SK-N-SH treated with all-trans-retinoic acid at 6 μM for 48 hours (cell line): ENCODE measurements around the gene NCAPG2.

Source experiments
- ATAC-seq: fragments of 200-7000 bp; cut with Tn5 transposase; 3 replicates; pipeline ENCODE4 v1.9.1; 2020; ENCODE audit warnings: mild to moderate bottlenecking, moderate library complexity
- CREB5 ChIP-seq: fragments of 250-450 bp; sonication (Bioruptor Pico); IDR thresholded peaks from 2 replicates; pipeline ENCODE4 v1.5.1; 2020; ENCODE audit warnings: low read depth, mild to moderate bottlenecking, moderate library complexity
- CSDC2 ChIP-seq: fragments of 250-450 bp; sonication (Bioruptor Pico); IDR thresholded peaks from 2 replicates; pipeline ENCODE4 v1.5.0; 2020; ENCODE audit warnings: mild to moderate bottlenecking, moderate library complexity
- CSRNP3 ChIP-seq: fragments of 250-450 bp; sonication (Bioruptor Pico); IDR thresholded peaks from 2 replicates; pipeline ENCODE4 v1.5.1; 2021; ENCODE audit warnings: mild to moderate bottlenecking, moderate library complexity
- ESRRG ChIP-seq: fragments of 250-450 bp; sonication (Bioruptor Pico); IDR thresholded peaks from 2 replicates; pipeline ENCODE4 v1.6.1; 2021; ENCODE audit warnings: mild to moderate bottlenecking
- GLIS3 ChIP-seq: fragments of 250-450 bp; sonication (Bioruptor Pico); IDR thresholded peaks from 2 replicates; pipeline ENCODE4 v1.5.0; 2020; ENCODE audit warnings: mild to moderate bottlenecking, moderate library complexity
- ISL1 ChIP-seq: fragments of 250-450 bp; sonication (Bioruptor Pico); IDR thresholded peaks from 2 replicates; pipeline ENCODE4 v2.1.2; 2022; ENCODE audit warnings: mild to moderate bottlenecking, moderate library complexity
- OSR1 ChIP-seq: fragments of 250-450 bp; sonication (Bioruptor Pico); IDR thresholded peaks from 2 replicates; pipeline ENCODE4 v1.8.0; 2022; ENCODE audit warnings: moderate library complexity, mild to moderate bottlenecking, inconsistent platforms
- POU6F1 ChIP-seq: fragments of 250-450 bp; sonication (Bioruptor Pico); IDR thresholded peaks from 2 replicates; pipeline ENCODE4 v1.8.0; 2021; ENCODE audit warnings: low read depth, mild to moderate bottlenecking, moderate library complexity, borderline replicate concordance
- SNAI2 ChIP-seq: fragments of 250-450 bp; sonication (Bioruptor Pico); IDR thresholded peaks from 2 replicates; pipeline ENCODE4 v1.5.0; 2020; ENCODE audit warnings: mild to moderate bottlenecking, moderate library complexity
- TOX ChIP-seq: fragments of 250-450 bp; sonication (Bioruptor Pico); IDR thresholded peaks from 2 replicates; pipeline ENCODE4 v1.8.0; 2021; ENCODE audit warnings: mild to moderate bottlenecking, moderate library complexity, borderline replicate concordance
- TSHZ2 ChIP-seq: fragments of 250-450 bp; sonication (Bioruptor Pico); IDR thresholded peaks from 2 replicates; pipeline ENCODE4 v1.5.0; 2020; ENCODE audit warnings: mild to moderate bottlenecking, moderate library complexity
- ZC3H10 ChIP-seq: fragments of 250-450 bp; sonication (Bioruptor Pico); IDR thresholded peaks from 2 replicates; pipeline ENCODE4 v1.5.1; 2021; ENCODE audit warnings: mild to moderate bottlenecking, moderate library complexity
- ZFP3 ChIP-seq: fragments of 250-450 bp; sonication (Bioruptor Pico); IDR thresholded peaks from 2 replicates; pipeline ENCODE4 v1.5.0; 2020; ENCODE audit warnings: mild to moderate bottlenecking, moderate library complexity
- ZFP30 ChIP-seq: fragments of 450-650 bp; formaldehyde crosslinking; IDR thresholded peaks from 2 replicates; pipeline ENCODE4 v1.5.0; 2022; ENCODE audit warnings: mild to moderate bottlenecking, moderate library complexity
- ZNF565 ChIP-seq: fragments of 450-650 bp; formaldehyde crosslinking; conservative IDR thresholded peaks from 2 replicates; pipeline ENCODE4 v1.5.0; 2020; ENCODE audit warnings: low read depth, mild to moderate bottlenecking, moderate library complexity
- ZNF70 ChIP-seq: fragments of 450-650 bp; formaldehyde crosslinking; IDR thresholded peaks from 2 replicates; pipeline ENCODE4 v1.5.0; 2020; ENCODE audit warnings: mild to moderate bottlenecking, moderate library complexity
- ZNF8 ChIP-seq: fragments of 450-650 bp; formaldehyde crosslinking; IDR thresholded peaks from 2 replicates; pipeline ENCODE4 v1.5.0; 2020; ENCODE audit warnings: mild to moderate bottlenecking, moderate library complexity

NCAPG2 gene

GRCh38 chr7:158734861-158735260 lies 30.3 kb upstream of the NCAPG2 start (continued):
- no peak for TF ChIP-seq ISL1 (CRISPR knock-in tag)

GRCh38 chr7:158733775-158734494 lies 29.3 kb upstream of the NCAPG2 start:
- no peak for ATAC-seq
- no peak for TF ChIP-seq ZFP3 (CRISPR knock-in tag)

GRCh38 chr7:158733220-158733519 lies 28.6 kb upstream of the NCAPG2 start:
- no peak for TF ChIP-seq CSDC2 (CRISPR knock-in tag)
- no peak for TF ChIP-seq ZNF70
- TF ChIP-seq TSHZ2 (CRISPR knock-in tag), result no peak
- TF ChIP-seq ZC3H10 (CRISPR knock-in tag), result no peak
- no peak for TF ChIP-seq ZNF8 (CRISPR knock-in tag)
- no peak for ATAC-seq

GRCh38 chr7:158732494-158733219 lies 28.1 kb upstream of the NCAPG2 start:
- ATAC-seq, result no peak; the same call in 2 of the 3 replicates
- no peak for TF ChIP-seq ZNF565 (CRISPR knock-in tag)
- no peak for TF ChIP-seq ZC3H10 (CRISPR knock-in tag)
- TF ChIP-seq ZFP30 (CRISPR knock-in tag), result no peak
- TF ChIP-seq GLIS3, result no peak
- no peak for TF ChIP-seq CREB5 (CRISPR knock-in tag)

GRCh38 chr7:158731761-158732160 lies 27.2 kb upstream of the NCAPG2 start:
- ATAC-seq, result no peak

GRCh38 chr7:158730383-158731346 lies 26.1 kb upstream of the NCAPG2 start:
- ATAC-seq, result no peak
- TF ChIP-seq ZNF565 (CRISPR knock-in tag) (no peak), POU6F1 (CRISPR knock-in tag) (no peak), TSHZ2 (CRISPR knock-in tag) (no peak), ZNF70 (no peak), OSR1 (CRISPR knock-in tag) (no peak), SNAI2 (no peak), TOX (CRISPR knock-in tag) (no peak), ESRRG (CRISPR knock-in tag) (no peak)

More at GRCh38 chr7:158731761-158732160, 27.2 kb upstream of the NCAPG2 start:
- TF ChIP-seq ZNF565 (CRISPR knock-in tag), result no peak
- no peak for TF ChIP-seq CSRNP3 (CRISPR knock-in tag)
